ENCODE data around the gene NREP. TPM values are rescaled to one million over a fixed set of nuclear protein-coding genes. Genes with fewer than 3 reads are reported as not detected.

The NREP gene
- polyA plus RNA-seq, 3 donors = 16.6 to 23.6 (median 17.1) TPM

DNA sequence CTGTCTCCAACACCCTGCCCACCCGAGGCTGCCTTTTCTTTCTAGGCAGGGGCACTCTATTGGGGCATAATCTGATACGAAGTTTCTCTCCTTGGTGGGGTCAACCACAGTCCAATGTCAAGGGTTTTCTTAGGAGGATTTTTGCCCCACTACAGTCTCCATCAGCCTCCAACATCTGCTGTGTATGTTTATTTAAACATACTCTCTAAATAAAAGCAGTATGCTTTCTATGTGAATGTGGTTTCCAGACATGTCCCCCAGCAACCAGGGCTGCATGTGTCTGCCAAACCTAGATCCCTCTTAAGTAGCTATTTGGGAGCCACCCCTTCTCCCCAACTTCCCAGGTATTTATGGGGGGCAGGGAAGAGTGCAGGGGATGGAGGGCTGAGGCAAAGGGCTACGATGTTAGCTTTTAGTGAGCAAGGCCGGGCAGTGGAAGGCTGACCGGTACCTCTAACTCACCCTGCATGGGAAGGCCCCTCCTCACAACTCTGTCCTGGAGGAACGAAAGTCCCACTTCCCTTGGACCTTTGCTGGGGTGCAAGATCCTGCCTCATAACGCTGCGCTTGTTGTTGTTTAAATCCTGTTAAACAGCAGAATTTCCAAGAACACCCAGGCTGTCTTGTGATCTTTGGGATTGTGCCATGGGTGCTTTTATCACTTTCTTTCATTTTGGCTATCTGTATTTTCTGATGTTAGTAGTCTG is 75.4 kb downstream of the NREP start:
- Mint-ChIP-seq H3K27me3 (ENCODE audit: low read depth in 3 of 3) (peaks cover 0 to 2% (median 0%) of the 10 kb centered on the region in 3 donors), H3K9me3 (no peaks in the 10 kb centered on the region), H3K4me1 (peaks cover 2% of the 10 kb centered on the region), H3K36me3 (no peaks in the 10 kb centered on the region), H3K27ac (no peak overlapping the region), H3K4me3 (no peak overlapping the region)
- Histone ChIP-seq H3K4me1 (ENCODE audit: control insufficient read depth in 1 of 2, insufficient read depth in 2 of 2, low read length in 2 of 2) (no peaks in the 10 kb centered on the region), H3K9ac (ENCODE audit: insufficient read depth, low read length, poor library complexity, severe bottlenecking) (no peak overlapping the region), H3K79me2 (ENCODE audit: insufficient read depth, low read length) (no peaks in the 10 kb centered on the region), H3K36me3 (replicated peaks in 1 of 2; ENCODE audit: control insufficient read depth in 1 of 2, insufficient read depth in 2 of 2, low read length in 2 of 2) (no peaks in the 10 kb centered on the region), H3K4me3 (replicated peaks in 1 of 3; ENCODE audit: low read depth in 2 of 3, low read length in 3 of 3) (no peak overlapping the region), H3K27ac (ENCODE audit: low read depth in 1 of 2, low read length in 2 of 2) (no peak overlapping the region), H4K20me1 (ENCODE audit: insufficient read depth, low read length) (no peaks in the 10 kb centered on the region), H2AFZ (ENCODE audit: insufficient read depth, low read depth, low read length, poor library complexity, severe bottlenecking) (no peak overlapping the region), H3K9me3 (replicated peaks in 1 of 2; ENCODE audit: control insufficient read depth in 1 of 2, insufficient read depth in 1 of 2, low read length in 2 of 2) (no peaks in the 10 kb centered on the region), H3K27me3 (ENCODE audit: control insufficient read depth in 2 of 2, insufficient read depth in 2 of 2, low read length in 2 of 2) (no peaks in the 10 kb centered on the region), H3K4me2 (replicated peaks; ENCODE audit: extremely low read depth, low read length, poor library complexity, severe bottlenecking) (no peak overlapping the region)
- WGBS (ENCODE audit: insufficient coverage) = 88% methylated on average over 4 of the region's 8 CpGs
- no peak for DNase-seq
- TF ChIP-seq CTCF (IDR thresholded peaks at IDR 0.05) = no peak
- intact Hi-C loops (cut with micrococcal nuclease) = no loop called here

DNA sequence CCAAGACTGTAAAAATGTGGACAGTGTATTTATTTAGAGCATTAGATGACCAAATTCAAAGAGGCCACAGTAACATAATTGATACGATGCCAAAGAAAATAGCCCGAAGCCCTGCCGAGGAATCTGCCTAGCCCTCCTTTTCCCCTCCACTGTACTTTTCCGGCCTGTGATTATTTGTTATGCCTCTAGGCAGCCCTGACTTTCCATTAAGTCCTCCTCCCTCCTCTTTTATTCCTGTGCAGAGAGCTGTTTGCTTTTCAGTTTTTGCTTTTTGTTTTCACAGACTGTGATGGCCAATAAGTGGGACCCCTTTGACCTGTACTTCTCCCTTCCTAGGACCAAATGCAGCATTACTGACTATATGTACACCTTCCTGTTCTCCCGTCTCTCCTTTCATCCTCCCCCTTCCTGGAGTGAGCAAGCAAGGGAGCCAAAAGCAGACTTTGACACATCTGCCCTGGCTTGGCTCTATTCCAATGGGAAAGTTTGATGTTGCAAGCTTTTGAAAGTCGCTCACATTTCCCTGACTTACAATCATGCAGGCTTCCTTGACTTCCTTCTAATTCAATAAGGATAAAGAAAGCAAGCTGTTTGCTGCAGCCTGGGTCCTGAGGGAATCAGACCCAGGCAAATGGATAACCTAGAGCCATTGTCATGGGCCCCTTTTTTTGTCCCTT is 76.1 kb downstream of the NREP start:
- no peak overlapping the region for H3K4me3 Mint-ChIP-seq
- H3K27ac Mint-ChIP-seq = peak overlapping the region in 1 of 7 donors; percentile 84
- DNase-seq = no peak
- Histone ChIP-seq H3K27ac (ENCODE audit: low read depth in 1 of 2, low read length in 2 of 2) (no peak overlapping the region), H3K4me1 (ENCODE audit: control insufficient read depth in 1 of 2, insufficient read depth in 2 of 2, low read length in 2 of 2) (no peaks in the 10 kb centered on the region), H4K20me1 (ENCODE audit: insufficient read depth, low read length) (no peaks in the 10 kb centered on the region), H3K4me2 (replicated peaks; ENCODE audit: extremely low read depth, low read length, poor library complexity, severe bottlenecking) (no peak overlapping the region), H3K4me3 (replicated peaks in 1 of 3; ENCODE audit: low read depth in 2 of 3, low read length in 3 of 3) (no peak overlapping the region), H3K79me2 (ENCODE audit: insufficient read depth, low read length) (no peaks in the 10 kb centered on the region), H2AFZ (ENCODE audit: insufficient read depth, low read depth, low read length, poor library complexity, severe bottlenecking) (no peak overlapping the region), H3K9me3 (replicated peaks in 1 of 2; ENCODE audit: control insufficient read depth in 1 of 2, insufficient read depth in 1 of 2, low read length in 2 of 2) (no peaks in the 10 kb centered on the region), H3K9ac (ENCODE audit: insufficient read depth, low read length, poor library complexity, severe bottlenecking) (no peak overlapping the region), H3K36me3 (replicated peaks in 1 of 2; ENCODE audit: control insufficient read depth in 1 of 2, insufficient read depth in 2 of 2, low read length in 2 of 2) (no peaks in the 10 kb centered on the region), H3K27me3 (ENCODE audit: control insufficient read depth in 2 of 2, insufficient read depth in 2 of 2, low read length in 2 of 2) (no peaks in the 10 kb centered on the region)
- WGBS (ENCODE audit: insufficient coverage) = 40% methylated on average over 2 of the region's 6 CpGs
- H3K9me3 Mint-ChIP-seq = no peaks in the 10 kb centered on the region
- intact Hi-C loops (cut with micrococcal nuclease) = no loop called here
- no peak for TF ChIP-seq CTCF (IDR thresholded peaks at IDR 0.05)
- H3K27me3 Mint-ChIP-seq (ENCODE audit: low read depth in 3 of 3) = peaks cover 0 to 2% (median 2%) of the 10 kb centered on the region in 3 donors
- H3K36me3 Mint-ChIP-seq = no peaks in the 10 kb centered on the region
- peaks cover 2% of the 10 kb centered on the region for H3K4me1 Mint-ChIP-seq

Measured in CD14-positive monocyte (primary cell).